ENCODE data around the gene ATRIP.
A peak's percentile ranks its signal among the peaks of the same experiment; 100 is the strongest.

ATRIP gene

DNA sequence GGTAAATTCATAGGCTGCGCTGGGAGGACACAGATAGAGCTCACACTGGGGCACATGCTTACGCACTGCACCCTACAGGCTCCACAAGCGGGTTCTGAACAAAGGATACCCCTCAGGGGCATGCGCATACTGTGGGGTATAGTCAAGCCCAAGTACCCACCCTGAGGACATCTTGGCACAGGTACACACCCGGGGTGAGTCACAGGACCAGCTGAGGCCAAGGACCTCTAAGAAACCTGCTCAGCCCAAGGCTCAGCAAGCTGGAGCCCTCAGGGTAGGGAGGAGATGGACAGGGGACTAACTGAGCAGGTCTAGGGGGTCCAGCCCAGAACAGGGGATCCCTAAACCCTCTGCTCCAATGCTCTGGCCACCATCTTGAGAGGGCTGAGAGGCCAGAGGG, 54.1 kb downstream of the ATRIP start (continued):
- TF ChIP-seq, protein P1, sequence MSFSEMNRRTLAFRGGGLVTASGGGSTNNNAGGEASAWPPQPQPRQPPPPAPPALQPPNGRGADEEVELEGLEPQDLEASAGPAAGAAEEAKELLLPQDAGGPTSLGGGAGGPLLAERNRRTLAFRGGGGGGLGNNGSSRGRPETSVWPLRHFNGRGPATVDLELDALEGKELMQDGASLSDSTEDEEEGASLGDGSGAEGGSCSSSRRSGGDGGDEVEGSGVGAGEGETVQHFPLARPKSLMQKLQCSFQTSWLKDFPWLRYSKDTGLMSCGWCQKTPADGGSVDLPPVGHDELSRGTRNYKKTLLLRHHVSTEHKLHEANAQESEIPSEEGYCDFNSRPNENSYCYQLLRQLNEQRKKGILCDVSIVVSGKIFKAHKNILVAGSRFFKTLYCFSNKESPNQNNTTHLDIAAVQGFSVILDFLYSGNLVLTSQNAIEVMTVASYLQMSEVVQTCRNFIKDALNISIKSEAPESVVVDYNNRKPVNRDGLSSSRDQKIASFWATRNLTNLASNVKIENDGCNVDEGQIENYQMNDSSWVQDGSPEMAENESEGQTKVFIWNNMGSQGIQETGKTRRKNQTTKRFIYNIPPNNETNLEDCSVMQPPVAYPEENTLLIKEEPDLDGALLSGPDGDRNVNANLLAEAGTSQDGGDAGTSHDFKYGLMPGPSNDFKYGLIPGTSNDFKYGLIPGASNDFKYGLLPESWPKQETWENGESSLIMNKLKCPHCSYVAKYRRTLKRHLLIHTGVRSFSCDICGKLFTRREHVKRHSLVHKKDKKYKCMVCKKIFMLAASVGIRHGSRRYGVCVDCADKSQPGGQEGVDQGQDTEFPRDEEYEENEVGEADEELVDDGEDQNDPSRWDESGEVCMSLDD (tag by site-specific recombination; IDR thresholded peaks at IDR 0.05), result no peak
- TF ChIP-seq ZNF214 (tag by site-specific recombination; IDR thresholded peaks at IDR 0.05; ENCODE audit: borderline replicate concordance), result no peak

GRCh38 chr3:48501196-48501595, 54.7 kb downstream of the ATRIP start:
- no peaks in the 10 kb centered on the region for H3K36me3 ChIP-seq (ENCODE audit: control insufficient read depth in 2 of 2, insufficient read depth in 1 of 2, low read length in 2 of 2)
- CTCF ChIA-PET, result no interaction called here

GRCh38 chr3:48502121-48502520, 55.6 kb downstream of the ATRIP start:
- Histone ChIP-seq H3K36me3 (ENCODE audit: control insufficient read depth in 2 of 2, insufficient read depth in 1 of 2, low read length in 2 of 2) (no peaks in the 10 kb centered on the region), H3K4me1 (ENCODE audit: control insufficient read depth, insufficient read depth, low read length) (no peaks in the 10 kb centered on the region), H3K9me3 (ENCODE audit: control insufficient read depth, insufficient read depth, low read depth, low read length) (no peaks in the 10 kb centered on the region), H3K27ac (ENCODE audit: extremely low read depth, low read depth, low read length) (no peak overlapping the region), H3K4me3 (ENCODE audit: low read depth, low read length) (no peak overlapping the region)
- ChIA-PET CTCF (no interaction called here), POLR2A (no interaction called here)
- peak; percentile 40; the same call in 1 of the 2 replicates for TF ChIP-seq ZIC2 (tag by site-specific recombination; IDR thresholded peaks at IDR 0.05)
- no peak for TF ChIP-seq ZNF155 (tag by site-specific recombination; IDR thresholded peaks at IDR 0.05)

More at GRCh38 chr3:48501196-48501595, 54.7 kb downstream of the ATRIP start:
- POLR2A ChIA-PET, result no interaction called here
- no peak for TF ChIP-seq ZNF488 (tag by site-specific recombination; IDR thresholded peaks at IDR 0.05)
- TF ChIP-seq KLF8 (tag by site-specific recombination; IDR thresholded peaks at IDR 0.05), result no peak
- TF ChIP-seq ZNF677 (tag by site-specific recombination; IDR thresholded peaks at IDR 0.05), result no peak
- no peak for TF ChIP-seq YY2 (tag by site-specific recombination; IDR thresholded peaks at IDR 0.05)
- TF ChIP-seq ZNF366 (tag by site-specific recombination; conservative IDR thresholded peaks at IDR 0.05), result no peak
- Histone ChIP-seq H3K4me3 (ENCODE audit: low read depth, low read length) (no peak overlapping the region), H3K4me1 (ENCODE audit: control insufficient read depth, insufficient read depth, low read length) (no peaks in the 10 kb centered on the region), H3K9me3 (ENCODE audit: control insufficient read depth, insufficient read depth, low read depth, low read length) (no peaks in the 10 kb centered on the region), H3K27ac (ENCODE audit: extremely low read depth, low read depth, low read length) (no peak overlapping the region)

DNA sequence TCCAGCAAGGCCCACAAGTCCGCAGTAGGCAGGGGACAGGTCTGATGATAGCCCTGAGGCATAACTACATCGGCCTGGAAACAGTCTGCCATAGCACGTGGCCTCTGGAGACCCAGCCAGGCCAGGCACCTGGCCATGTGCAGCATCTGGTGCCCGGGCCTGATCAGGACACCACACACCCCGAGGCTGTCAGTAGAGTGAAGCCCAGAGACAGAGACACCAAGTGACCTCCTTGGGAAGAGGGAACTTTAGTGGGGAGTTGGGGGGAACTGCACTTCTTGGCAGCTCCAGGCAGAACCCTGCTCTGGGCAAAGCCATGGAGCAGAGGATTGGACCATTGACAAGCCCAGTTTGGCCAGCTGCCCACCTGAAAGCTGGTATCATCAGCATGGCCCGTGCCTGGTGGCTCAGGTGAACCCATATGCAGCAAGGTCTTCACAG, 56.2 kb downstream of the ATRIP start:
- TF ChIP-seq ZNF626 (tag by site-specific recombination; IDR thresholded peaks at IDR 0.05) (no peak), ZNF571 (tag by site-specific recombination; IDR thresholded peaks at IDR 0.05) (no peak), PRDM4 (tag by site-specific recombination; IDR thresholded peaks at IDR 0.05) (no peak), ZNF558 (tag by site-specific recombination; IDR thresholded peaks at IDR 0.05) (no peak), YY2 (tag by site-specific recombination; IDR thresholded peaks at IDR 0.05) (no peak), ZNF830 (tag by site-specific recombination; IDR thresholded peaks at IDR 0.05; ENCODE audit: low read depth) (no peak), ZNF292 (tag by site-specific recombination; IDR thresholded peaks at IDR 0.05; ENCODE audit: borderline replicate concordance, low read depth) (no peak)
- TF ChIP-seq, protein P2, sequence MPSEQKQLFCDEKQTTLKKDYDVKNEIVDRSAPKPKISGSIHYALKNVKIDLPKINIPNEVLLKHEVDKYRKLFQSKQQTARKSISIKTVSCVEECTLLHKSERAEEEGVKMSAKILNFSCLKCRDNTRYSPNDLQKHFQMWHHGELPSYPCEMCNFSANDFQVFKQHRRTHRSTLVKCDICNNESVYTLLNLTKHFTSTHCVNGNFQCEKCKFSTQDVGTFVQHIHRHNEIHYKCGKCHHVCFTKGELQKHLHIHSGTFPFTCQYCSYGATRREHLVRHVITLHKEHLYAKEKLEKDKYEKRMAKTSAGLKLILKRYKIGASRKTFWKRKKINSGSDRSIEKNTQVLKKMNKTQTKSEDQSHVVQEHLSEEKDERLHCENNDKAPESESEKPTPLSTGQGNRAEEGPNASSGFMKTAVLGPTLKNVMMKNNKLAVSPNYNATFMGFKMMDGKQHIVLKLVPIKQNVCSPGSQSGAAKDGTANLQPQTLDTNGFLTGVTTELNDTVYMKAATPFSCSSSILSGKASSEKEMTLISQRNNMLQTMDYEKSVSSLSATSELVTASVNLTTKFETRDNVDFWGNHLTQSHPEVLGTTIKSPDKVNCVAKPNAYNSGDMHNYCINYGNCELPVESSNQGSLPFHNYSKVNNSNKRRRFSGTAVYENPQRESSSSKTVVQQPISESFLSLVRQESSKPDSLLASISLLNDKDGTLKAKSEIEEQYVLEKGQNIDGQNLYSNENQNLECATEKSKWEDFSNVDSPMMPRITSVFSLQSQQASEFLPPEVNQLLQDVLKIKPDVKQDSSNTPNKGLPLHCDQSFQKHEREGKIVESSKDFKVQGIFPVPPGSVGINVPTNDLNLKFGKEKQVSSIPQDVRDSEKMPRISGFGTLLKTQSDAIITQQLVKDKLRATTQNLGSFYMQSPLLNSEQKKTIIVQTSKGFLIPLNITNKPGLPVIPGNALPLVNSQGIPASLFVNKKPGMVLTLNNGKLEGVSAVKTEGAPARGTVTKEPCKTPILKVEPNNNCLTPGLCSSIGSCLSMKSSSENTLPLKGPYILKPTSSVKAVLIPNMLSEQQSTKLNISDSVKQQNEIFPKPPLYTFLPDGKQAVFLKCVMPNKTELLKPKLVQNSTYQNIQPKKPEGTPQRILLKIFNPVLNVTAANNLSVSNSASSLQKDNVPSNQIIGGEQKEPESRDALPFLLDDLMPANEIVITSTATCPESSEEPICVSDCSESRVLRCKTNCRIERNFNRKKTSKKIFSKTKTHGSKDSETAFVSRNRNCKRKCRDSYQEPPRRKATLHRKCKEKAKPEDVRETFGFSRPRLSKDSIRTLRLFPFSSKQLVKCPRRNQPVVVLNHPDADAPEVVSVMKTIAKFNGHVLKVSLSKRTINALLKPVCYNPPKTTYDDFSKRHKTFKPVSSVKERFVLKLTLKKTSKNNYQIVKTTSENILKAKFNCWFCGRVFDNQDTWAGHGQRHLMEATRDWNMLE (tag by site-specific recombination; conservative IDR thresholded peaks at IDR 0.05; ENCODE audit: low read depth), result no peak
- Histone ChIP-seq H3K27ac (ENCODE audit: extremely low read depth, low read depth, low read length) (no peak overlapping the region), H3K9me3 (ENCODE audit: control insufficient read depth, insufficient read depth, low read depth, low read length) (no peaks in the 10 kb centered on the region), H3K36me3 (ENCODE audit: control insufficient read depth in 2 of 2, insufficient read depth in 1 of 2, low read length in 2 of 2) (no peaks in the 10 kb centered on the region), H3K4me1 (ENCODE audit: control insufficient read depth, insufficient read depth, low read length) (no peaks in the 10 kb centered on the region), H3K4me3 (ENCODE audit: low read depth, low read length) (no peak overlapping the region)
- POLR2A ChIA-PET, result no interaction called here
- CTCF ChIA-PET, result no interaction called here
